ENCODE measurements around the gene GDF15.
"Not testable (repeated sequence)": the region's sequence is repeated elsewhere in the genome, so short reads cannot be mapped to it uniquely, and the experiment has no call there.

Gene GDF15

GRCh38 chr19:18345296-18345695 lies 40.7 kb upstream of the GDF15 start:
- no peak for DNase-seq (ENCODE audit: low read depth, low spot score)
- Histone ChIP-seq H3K4me3 (no peak overlapping the region), H3K27ac (no peak overlapping the region), H3K9ac (ENCODE audit: insufficient read length) (no peak overlapping the region), H3K36me3 (ENCODE audit: insufficient read depth, low read length) (no peaks in the 10 kb centered on the region), H3K9me3 (ENCODE audit: low read depth, low read length) (no peaks in the 10 kb centered on the region)
- no peak for TF ChIP-seq POLR2AphosphoS5 (IDR thresholded peaks at IDR 0.05; ENCODE audit: borderline replicate concordance, low read depth, low read length)
- no peak for TF ChIP-seq FOXP2 (optimal IDR thresholded peaks at IDR 0.05; ENCODE audit: control extremely low read depth, extremely low read length, insufficient read depth)
- no peak for TF ChIP-seq EZH2 (IDR thresholded peaks at IDR 0.05)

- H3K9me3 ChIP-seq (ENCODE audit: low read depth, low read length) = no peaks in the 10 kb centered on the region
- no peaks in the 10 kb centered on the region for H3K36me3 ChIP-seq (ENCODE audit: insufficient read depth, low read length)
- H3K4me3 ChIP-seq = no peak overlapping the region
- no peak overlapping the region for H3K9ac ChIP-seq (ENCODE audit: insufficient read length)
- H3K27ac ChIP-seq = no peak overlapping the region
- DNase-seq (ENCODE audit: low read depth, low spot score) = no peak
- no peak for TF ChIP-seq FOXP2 (optimal IDR thresholded peaks at IDR 0.05; ENCODE audit: control extremely low read depth, extremely low read length, insufficient read depth)
- no peak for TF ChIP-seq POLR2AphosphoS5 (IDR thresholded peaks at IDR 0.05; ENCODE audit: borderline replicate concordance, low read depth, low read length)
- TF ChIP-seq EZH2 (IDR thresholded peaks at IDR 0.05) = no peak
These were observed 39.9 kb upstream of the GDF15 start for GRCh38 chr19:18346091-18346490.

GRCh38 chr19:18348171-18348570 lies 37.8 kb upstream of the GDF15 start:
- DNase-seq (ENCODE audit: low read depth, low spot score) = no peak
- Histone ChIP-seq H3K4me3 (no peak overlapping the region), H3K9me3 (ENCODE audit: low read depth, low read length) (no peaks in the 10 kb centered on the region), H3K9ac (ENCODE audit: insufficient read length) (no peak overlapping the region), H3K27ac (no peak overlapping the region), H3K36me3 (ENCODE audit: insufficient read depth, low read length) (no peaks in the 10 kb centered on the region)
- no peak for TF ChIP-seq EZH2 (IDR thresholded peaks at IDR 0.05)
- no peak for TF ChIP-seq POLR2AphosphoS5 (IDR thresholded peaks at IDR 0.05; ENCODE audit: borderline replicate concordance, low read depth, low read length)
- no peak for TF ChIP-seq FOXP2 (optimal IDR thresholded peaks at IDR 0.05; ENCODE audit: control extremely low read depth, extremely low read length, insufficient read depth)

GRCh38 chr19:18348818-18349339 lies 37.1 kb upstream of the GDF15 start:
- DNase-seq (ENCODE audit: low read depth, low spot score); H3K36me3 ChIP-seq (ENCODE audit: insufficient read depth, low read length); H3K4me3 ChIP-seq; H3K27ac ChIP-seq; H3K9ac ChIP-seq (ENCODE audit: insufficient read length); H3K9me3 ChIP-seq (ENCODE audit: low read depth, low read length): not testable (repeated sequence)

- no peak overlapping the region for H3K27ac ChIP-seq
- no peak for DNase-seq (ENCODE audit: low read depth, low spot score)
- TF ChIP-seq POLR2AphosphoS5 (IDR thresholded peaks at IDR 0.05; ENCODE audit: borderline replicate concordance, low read depth, low read length) (no peak), FOXP2 (optimal IDR thresholded peaks at IDR 0.05; ENCODE audit: control extremely low read depth, extremely low read length, insufficient read depth) (no peak), EZH2 (IDR thresholded peaks at IDR 0.05) (no peak)
- no peak overlapping the region for H3K4me3 ChIP-seq
- H3K36me3 ChIP-seq (ENCODE audit: insufficient read depth, low read length) = no peaks in the 10 kb centered on the region
- no peak overlapping the region for H3K9ac ChIP-seq (ENCODE audit: insufficient read length)
- H3K9me3 ChIP-seq (ENCODE audit: low read depth, low read length) = no peaks in the 10 kb centered on the region
These were observed 36.3 kb upstream of the GDF15 start for GRCh38 chr19:18349524-18350128.

- no peak for DNase-seq (ENCODE audit: low read depth, low spot score)
- Histone ChIP-seq H3K36me3 (ENCODE audit: insufficient read depth, low read length) (no peaks in the 10 kb centered on the region), H3K4me3 (no peak overlapping the region), H3K27ac (no peak overlapping the region), H3K9ac (ENCODE audit: insufficient read length) (no peak overlapping the region), H3K9me3 (ENCODE audit: low read depth, low read length) (no peaks in the 10 kb centered on the region)
- TF ChIP-seq POLR2AphosphoS5 (IDR thresholded peaks at IDR 0.05; ENCODE audit: borderline replicate concordance, low read depth, low read length) (no peak), FOXP2 (optimal IDR thresholded peaks at IDR 0.05; ENCODE audit: control extremely low read depth, extremely low read length, insufficient read depth) (no peak), EZH2 (IDR thresholded peaks at IDR 0.05) (no peak)
These were observed 35.5 kb upstream of the GDF15 start for GRCh38 chr19:18350490-18350889.

- Histone ChIP-seq H3K4me3 (no peak overlapping the region), H3K9ac (ENCODE audit: insufficient read length) (no peak overlapping the region), H3K9me3 (ENCODE audit: low read depth, low read length) (no peaks in the 10 kb centered on the region), H3K27ac (no peak overlapping the region), H3K36me3 (ENCODE audit: insufficient read depth, low read length) (no peaks in the 10 kb centered on the region)
- no peak for DNase-seq (ENCODE audit: low read depth, low spot score)
- TF ChIP-seq EZH2 (IDR thresholded peaks at IDR 0.05) (no peak), POLR2AphosphoS5 (IDR thresholded peaks at IDR 0.05; ENCODE audit: borderline replicate concordance, low read depth, low read length) (no peak), FOXP2 (optimal IDR thresholded peaks at IDR 0.05; ENCODE audit: control extremely low read depth, extremely low read length, insufficient read depth) (no peak)
These were observed 34.4 kb upstream of the GDF15 start for GRCh38 chr19:18351544-18351943.

- TF ChIP-seq POLR2AphosphoS5 (IDR thresholded peaks at IDR 0.05; ENCODE audit: borderline replicate concordance, low read depth, low read length) = no peak
- no peak for TF ChIP-seq FOXP2 (optimal IDR thresholded peaks at IDR 0.05; ENCODE audit: control extremely low read depth, extremely low read length, insufficient read depth)
- no peak for TF ChIP-seq EZH2 (IDR thresholded peaks at IDR 0.05)
- Histone ChIP-seq H3K27ac (no peak overlapping the region), H3K9me3 (ENCODE audit: low read depth, low read length) (no peaks in the 10 kb centered on the region), H3K9ac (ENCODE audit: insufficient read length) (no peak overlapping the region), H3K4me3 (no peak overlapping the region), H3K36me3 (ENCODE audit: insufficient read depth, low read length) (no peaks in the 10 kb centered on the region)
- DNase-seq (ENCODE audit: low read depth, low spot score) = no peak
These were observed 32.5 kb upstream of the GDF15 start for GRCh38 chr19:18353378-18354005.

- not testable (repeated sequence) for H3K36me3 ChIP-seq (ENCODE audit: insufficient read depth, low read length); H3K9me3 ChIP-seq (ENCODE audit: low read depth, low read length); H3K27ac ChIP-seq; H3K9ac ChIP-seq (ENCODE audit: insufficient read length); H3K4me3 ChIP-seq; DNase-seq (ENCODE audit: low read depth, low spot score)
These were observed 31.2 kb upstream of the GDF15 start for GRCh38 chr19:18354743-18355142.
